Tibial nerve (tissue), 4 donors: ENCODE data around the gene FAM169A.
"Not testable (repeated sequence)": the region's sequence is repeated elsewhere in the genome, so short reads cannot be mapped to it uniquely, and the experiment has no call there.

ENCODE experiments used
- EP300 ChIP-seq, 2 donors: sonication (generic); formaldehyde crosslinking; IDR thresholded peaks; one replicate each; pipeline ENCODE4 v1.6.1; 2017; ENCODE audit warnings: antibody characterized with exemption in 2 of 2, mild to moderate bottlenecking in 1 of 2
- POLR2A ChIP-seq, 2 donors: fragments of 450-650 bp; IDR thresholded peaks; one replicate each; pipeline ENCODE4 v1.6.1; 2017; ENCODE audit warnings: antibody characterized with exemption in 2 of 2, mild to moderate bottlenecking in 2 of 2, moderate library complexity in 2 of 2
- TF ChIP-seq, protein P1 (sequence below), 5 experiments: fragments of 200-600 bp in 3 of 5; fragments of 450-650 bp in 2 of 5; sonication (generic) in 3 of 5; IDR thresholded peaks; one replicate each; pipeline ENCODE4 v1.5.1; 2016 to 2019; ENCODE audit warnings: antibody characterized with exemption in 5 of 5, mild to moderate bottlenecking in 3 of 5, moderate library complexity in 2 of 5

GRCh38 chr5:74911421-74911820 is 45.2 kb upstream of the FAM169A start:
- not testable (repeated sequence) for TF ChIP-seq POLR2A, EP300 (IDR thresholded peaks at IDR 0.05)
- TF ChIP-seq, protein P1, sequence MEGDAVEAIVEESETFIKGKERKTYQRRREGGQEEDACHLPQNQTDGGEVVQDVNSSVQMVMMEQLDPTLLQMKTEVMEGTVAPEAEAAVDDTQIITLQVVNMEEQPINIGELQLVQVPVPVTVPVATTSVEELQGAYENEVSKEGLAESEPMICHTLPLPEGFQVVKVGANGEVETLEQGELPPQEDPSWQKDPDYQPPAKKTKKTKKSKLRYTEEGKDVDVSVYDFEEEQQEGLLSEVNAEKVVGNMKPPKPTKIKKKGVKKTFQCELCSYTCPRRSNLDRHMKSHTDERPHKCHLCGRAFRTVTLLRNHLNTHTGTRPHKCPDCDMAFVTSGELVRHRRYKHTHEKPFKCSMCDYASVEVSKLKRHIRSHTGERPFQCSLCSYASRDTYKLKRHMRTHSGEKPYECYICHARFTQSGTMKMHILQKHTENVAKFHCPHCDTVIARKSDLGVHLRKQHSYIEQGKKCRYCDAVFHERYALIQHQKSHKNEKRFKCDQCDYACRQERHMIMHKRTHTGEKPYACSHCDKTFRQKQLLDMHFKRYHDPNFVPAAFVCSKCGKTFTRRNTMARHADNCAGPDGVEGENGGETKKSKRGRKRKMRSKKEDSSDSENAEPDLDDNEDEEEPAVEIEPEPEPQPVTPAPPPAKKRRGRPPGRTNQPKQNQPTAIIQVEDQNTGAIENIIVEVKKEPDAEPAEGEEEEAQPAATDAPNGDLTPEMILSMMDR (IDR thresholded peaks at IDR 0.05) = not testable (repeated sequence)
